ENCODE results near the gene PLA2G2D.

DNA sequence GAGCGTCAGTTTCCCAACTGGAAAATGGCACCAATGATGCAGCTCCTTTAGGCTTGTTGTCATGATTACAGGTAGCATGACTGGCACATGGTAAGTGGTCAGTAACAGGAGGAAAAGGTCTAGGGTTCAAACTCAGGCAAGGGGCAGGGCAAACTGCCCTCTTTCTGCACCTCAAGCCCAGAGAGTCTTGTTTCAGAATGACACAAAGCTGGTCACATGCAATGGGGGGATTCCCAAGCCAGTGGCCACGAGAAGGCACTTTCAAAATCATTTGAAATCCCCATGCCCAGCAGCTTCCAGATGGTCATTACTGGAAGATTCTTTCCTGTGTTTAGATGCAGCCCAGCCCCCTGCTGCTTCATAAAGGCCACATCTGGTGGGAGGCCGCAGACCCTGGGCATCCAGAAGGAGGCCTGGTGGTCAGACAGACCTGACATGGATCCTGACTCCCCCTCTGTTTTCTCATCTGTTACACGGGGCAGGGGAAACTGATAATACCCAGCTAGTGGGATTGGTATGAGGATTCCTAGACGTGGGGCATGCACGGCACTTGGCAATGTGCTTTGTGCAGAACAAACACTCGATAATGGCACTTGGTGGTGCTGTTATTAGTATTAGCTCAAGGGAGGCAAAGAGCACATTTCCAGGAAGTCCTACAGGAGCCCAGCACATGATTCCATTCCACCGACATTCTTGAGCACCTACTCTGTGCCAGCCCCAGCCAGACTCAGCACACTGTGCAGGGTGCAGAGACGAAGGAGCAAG is 6.9 kb upstream of the PLA2G2D start:
- TF ChIP-seq ZNF48 (tag by site-specific recombination; IDR thresholded peaks at IDR 0.05) (no peak), KLF1 (tag by site-specific recombination; IDR thresholded peaks at IDR 0.05) (no peak)

All from HEK293 (cell line).